Measurements from ENCODE around the gene ZNF598. TPM values are rescaled to one million over a fixed set of nuclear protein-coding genes. Genes with fewer than 3 reads are reported as not detected.
A peak's percentile ranks its signal among the peaks of the same experiment; 100 is the strongest.

The ZNF598 gene
- total RNA-seq, 1 donor: 27.6 TPM

GRCh38 chr16:1990351-1991134 lies 19.1 kb downstream of the ZNF598 start:
- peak overlapping the region; percentile 46 for H3K4me3 ChIP-seq (ENCODE audit: low read depth, low read length)
- TF ChIP-seq CTCF (IDR thresholded peaks at IDR 0.05; ENCODE audit: insufficient read depth, low read depth, low read length): no peak
- DNase-seq (ENCODE audit: low read depth): no peak

- peak overlapping the region; percentile 46 for H3K4me3 ChIP-seq (ENCODE audit: low read depth, low read length)
- no peak for DNase-seq (ENCODE audit: low read depth)
- TF ChIP-seq CTCF (IDR thresholded peaks at IDR 0.05; ENCODE audit: insufficient read depth, low read depth, low read length): no peak
These were observed 19.6 kb downstream of the ZNF598 start for GRCh38 chr16:1990101-1990350.

- no peak for DNase-seq (ENCODE audit: low read depth)
- peak within 1 kb of the TSS; percentile 46 for H3K4me3 ChIP-seq (ENCODE audit: low read depth, low read length)
- no peak for TF ChIP-seq CTCF (IDR thresholded peaks at IDR 0.05; ENCODE audit: insufficient read depth, low read depth, low read length)
These were observed 20.2 kb downstream of the ZNF598 start, which contains the start of gene SYNGR3 for GRCh38 chr16:1989209-1990100. Gene SYNGR3, plus strand, starts transcription at chr16:1989970. Its CDS starts 133 bp downstream, at chr16:1990103.

- DNase-seq (ENCODE audit: low read depth): no peak
- H3K4me3 ChIP-seq (ENCODE audit: low read depth, low read length): no peak overlapping the region
- TF ChIP-seq CTCF (IDR thresholded peaks at IDR 0.05; ENCODE audit: insufficient read depth, low read depth, low read length): no peak
These were observed 22.4 kb downstream of the ZNF598 start for GRCh38 chr16:1987198-1987597.

- DNase-seq (ENCODE audit: low read depth): no peak
- TF ChIP-seq CTCF (IDR thresholded peaks at IDR 0.05; ENCODE audit: insufficient read depth, low read depth, low read length): no peak
- H3K4me3 ChIP-seq (ENCODE audit: low read depth, low read length): no peak overlapping the region
These were observed 24.0 kb downstream of the ZNF598 start for GRCh38 chr16:1985466-1986150.

GRCh38 chr16:1984347-1985225 lies 25.0 kb downstream of the ZNF598 start:
- DNase-seq (ENCODE audit: low read depth): no peak
- no peak for TF ChIP-seq CTCF (IDR thresholded peaks at IDR 0.05; ENCODE audit: insufficient read depth, low read depth, low read length)
- peak overlapping the region; percentile 75 for H3K4me3 ChIP-seq (ENCODE audit: low read depth, low read length)

Measured in fibroblast of villous mesenchyme (primary cell).